ENCODE results near the gene DZIP1.
"Not testable (repeated sequence)": the region's sequence is repeated elsewhere in the genome, so short reads cannot be mapped to it uniquely, and the experiment has no call there.

DZIP1 gene

DNA sequence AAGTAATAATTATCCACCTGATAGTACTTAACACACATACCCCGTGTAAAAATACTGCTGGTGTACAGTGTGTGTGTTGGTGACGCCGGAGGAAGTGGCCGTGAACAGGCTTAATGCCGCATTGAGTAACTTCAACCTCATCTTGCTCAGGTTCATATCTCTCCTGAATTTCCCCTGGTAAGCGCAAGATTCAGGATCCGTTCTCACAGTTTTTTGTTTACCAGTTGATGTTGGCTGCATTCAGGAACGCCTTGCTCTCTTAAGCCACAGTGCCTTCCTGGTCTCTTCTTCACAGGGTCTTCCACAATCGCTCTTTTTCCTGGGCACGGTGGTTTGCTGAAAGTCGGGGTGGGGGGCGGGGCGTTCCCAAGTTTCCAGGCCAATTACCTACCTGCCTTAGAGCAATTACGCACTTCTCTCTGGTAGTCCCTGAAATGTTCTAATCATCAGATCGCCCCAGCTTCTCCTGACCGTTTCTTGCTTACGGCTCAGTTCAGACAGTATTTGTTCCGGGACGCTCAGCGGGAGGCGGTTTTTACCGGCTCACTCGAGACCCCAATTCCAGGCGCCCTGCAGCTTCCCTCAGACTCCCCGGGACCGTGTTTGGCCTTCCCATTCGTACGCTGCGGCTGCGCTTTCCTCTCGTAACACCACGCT, 31.7 kb upstream of the DZIP1 start:
- Histone ChIP-seq H3K4me3 (ENCODE audit: insufficient read depth, low read depth, low read length) (peak overlapping the region; percentile 83), H3K4me1 (ENCODE audit: control insufficient read depth, insufficient read depth, low read length) (no peaks in the 10 kb centered on the region), H3K27ac (ENCODE audit: insufficient read depth, low read depth, low read length, poor library complexity, severe bottlenecking) (peak overlapping the region; percentile 76), H3K9me3 (ENCODE audit: control insufficient read depth, low read length) (no peaks in the 10 kb centered on the region), H3K36me3 (ENCODE audit: control insufficient read depth, insufficient read depth, low read length) (no peaks in the 10 kb centered on the region), H3K27me3 (ENCODE audit: control insufficient read depth, insufficient read depth, low read length, poor library complexity, severe bottlenecking) (peaks cover 7% of the 10 kb centered on the region)
- 1 to 3% methylated on average over 31 to 32 of the region's 32 CpGs for WGBS, 2 experiments

DNA sequence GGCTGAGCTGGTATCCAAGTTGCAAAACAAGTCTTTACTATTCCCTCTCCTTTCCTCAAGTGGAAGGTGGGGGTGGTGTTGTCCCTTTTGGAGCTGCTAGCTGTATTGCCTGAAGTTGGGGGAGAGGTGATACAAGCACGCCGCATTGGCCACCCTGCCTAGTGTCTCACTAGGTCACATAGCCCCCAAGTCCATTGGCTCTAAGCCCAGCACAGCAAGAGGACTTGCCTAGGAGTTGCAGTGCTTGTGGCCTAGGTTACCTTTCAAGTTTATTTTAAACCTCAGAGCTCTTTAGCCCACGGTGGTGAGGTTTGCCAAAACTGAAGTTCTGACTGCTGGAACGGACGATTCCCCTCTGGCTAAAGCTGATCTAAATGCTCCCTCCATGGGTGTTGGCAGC, 27.1 kb upstream of the DZIP1 start:
- no peak overlapping the region for H3K4me3 ChIP-seq (ENCODE audit: insufficient read depth, low read depth, low read length)
- no peaks in the 10 kb centered on the region for H3K27me3 ChIP-seq (ENCODE audit: control insufficient read depth, insufficient read depth, low read length, poor library complexity, severe bottlenecking)
- no peak overlapping the region for H3K27ac ChIP-seq (ENCODE audit: insufficient read depth, low read depth, low read length, poor library complexity, severe bottlenecking)
- 95 to 96% methylated on average over 5 of the region's 5 CpGs for WGBS, 2 experiments
- H3K36me3 ChIP-seq (ENCODE audit: control insufficient read depth, insufficient read depth, low read length), result no peaks in the 10 kb centered on the region
- peaks cover 6% of the 10 kb centered on the region for H3K9me3 ChIP-seq (ENCODE audit: control insufficient read depth, low read length)
- no peaks in the 10 kb centered on the region for H3K4me1 ChIP-seq (ENCODE audit: control insufficient read depth, insufficient read depth, low read length)

DNA sequence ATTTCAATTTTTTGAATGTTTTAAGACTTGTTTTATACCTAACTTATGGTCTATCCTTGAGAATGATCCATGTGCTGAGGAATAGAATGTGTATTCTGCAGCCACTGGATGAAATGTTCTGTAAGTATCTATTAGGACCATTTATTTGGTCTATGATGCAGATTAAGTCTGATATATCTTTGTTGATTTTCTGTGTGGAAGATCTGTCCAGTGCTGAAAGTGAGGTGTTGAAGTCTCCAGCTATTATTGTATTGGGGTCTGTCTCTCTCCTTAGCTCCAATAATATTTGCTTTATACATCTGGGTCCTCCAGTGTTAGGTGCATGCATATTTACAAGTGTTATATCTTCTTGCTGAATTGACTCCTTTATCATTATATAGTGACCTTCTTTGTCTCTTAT, 22.7 kb upstream of the DZIP1 start:
- not testable (repeated sequence) for H3K36me3 ChIP-seq (ENCODE audit: control insufficient read depth, insufficient read depth, low read length); H3K9me3 ChIP-seq (ENCODE audit: control insufficient read depth, low read length); H3K4me1 ChIP-seq (ENCODE audit: control insufficient read depth, insufficient read depth, low read length)

DNA sequence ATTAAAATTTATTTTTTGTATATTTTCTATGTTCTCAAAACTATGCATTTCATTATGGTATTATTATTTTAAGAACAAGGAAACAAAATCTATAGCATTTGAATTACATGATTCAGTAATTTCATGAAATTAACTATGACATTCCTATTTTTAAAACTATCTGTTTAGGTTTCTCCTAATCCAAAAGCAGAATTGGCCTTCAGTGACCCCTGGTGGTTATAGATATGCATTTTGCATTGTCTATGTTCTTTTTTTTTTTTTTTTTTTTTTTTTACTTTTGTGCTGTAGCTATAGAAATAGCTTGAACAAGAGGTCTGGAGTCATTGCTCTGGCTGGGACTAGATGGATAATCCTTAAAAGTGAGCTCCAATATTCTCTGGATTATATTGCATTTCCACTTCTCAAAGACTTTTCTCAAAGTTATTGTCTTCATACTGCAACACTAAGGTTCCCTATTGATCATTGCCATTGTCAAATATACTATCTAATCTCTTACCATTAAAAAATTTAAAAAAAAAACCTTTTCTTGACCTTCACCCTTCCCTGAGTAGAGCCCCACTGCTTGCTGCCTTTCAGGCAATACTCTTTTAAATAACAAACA, 16.6 kb upstream of the DZIP1 start:
- no peak overlapping the region for H3K27ac ChIP-seq (ENCODE audit: insufficient read depth, low read depth, low read length, poor library complexity, severe bottlenecking)
- no peaks in the 10 kb centered on the region for H3K4me1 ChIP-seq (ENCODE audit: control insufficient read depth, insufficient read depth, low read length)
- H3K27me3 ChIP-seq (ENCODE audit: control insufficient read depth, insufficient read depth, low read length, poor library complexity, severe bottlenecking), result no peaks in the 10 kb centered on the region
- no peaks in the 10 kb centered on the region for H3K36me3 ChIP-seq (ENCODE audit: control insufficient read depth, insufficient read depth, low read length)
- no peak overlapping the region for H3K4me3 ChIP-seq (ENCODE audit: insufficient read depth, low read depth, low read length)
- no peaks in the 10 kb centered on the region for H3K9me3 ChIP-seq (ENCODE audit: control insufficient read depth, low read length)

More for the DNA sequence above, 22.7 kb upstream of the DZIP1 start:
- not testable (repeated sequence) for H3K27ac ChIP-seq (ENCODE audit: insufficient read depth, low read depth, low read length, poor library complexity, severe bottlenecking); H3K4me3 ChIP-seq (ENCODE audit: insufficient read depth, low read depth, low read length); H3K27me3 ChIP-seq (ENCODE audit: control insufficient read depth, insufficient read depth, low read length, poor library complexity, severe bottlenecking)

- Histone ChIP-seq H3K36me3 (ENCODE audit: control insufficient read depth, insufficient read depth, low read length) (no peaks in the 10 kb centered on the region), H3K27ac (ENCODE audit: insufficient read depth, low read depth, low read length, poor library complexity, severe bottlenecking) (no peak overlapping the region), H3K9me3 (ENCODE audit: control insufficient read depth, low read length) (no peaks in the 10 kb centered on the region), H3K4me3 (ENCODE audit: insufficient read depth, low read depth, low read length) (no peak overlapping the region), H3K27me3 (ENCODE audit: control insufficient read depth, insufficient read depth, low read length, poor library complexity, severe bottlenecking) (no peaks in the 10 kb centered on the region), H3K4me1 (ENCODE audit: control insufficient read depth, insufficient read depth, low read length) (no peaks in the 10 kb centered on the region)
Observed at GRCh38 chr13:95659500-95659899, 15.0 kb upstream of the DZIP1 start.

GRCh38 chr13:95656386-95657015, 12.0 kb upstream of the DZIP1 start:
- H3K36me3 ChIP-seq (ENCODE audit: control insufficient read depth, insufficient read depth, low read length), result no peaks in the 10 kb centered on the region
- no peak overlapping the region for H3K27ac ChIP-seq (ENCODE audit: insufficient read depth, low read depth, low read length, poor library complexity, severe bottlenecking)
- H3K4me1 ChIP-seq (ENCODE audit: control insufficient read depth, insufficient read depth, low read length), result no peaks in the 10 kb centered on the region
- no peaks in the 10 kb centered on the region for H3K9me3 ChIP-seq (ENCODE audit: control insufficient read depth, low read length)
- H3K27me3 ChIP-seq (ENCODE audit: control insufficient read depth, insufficient read depth, low read length, poor library complexity, severe bottlenecking), result no peaks in the 10 kb centered on the region
- H3K4me3 ChIP-seq (ENCODE audit: insufficient read depth, low read depth, low read length), result no peak overlapping the region
- WGBS, 2 experiments, result 93 to 94% methylated on average over 3 of the region's 3 CpGs

- no peaks in the 10 kb centered on the region for H3K27me3 ChIP-seq (ENCODE audit: control insufficient read depth, insufficient read depth, low read length, poor library complexity, severe bottlenecking)
- no peaks in the 10 kb centered on the region for H3K36me3 ChIP-seq (ENCODE audit: control insufficient read depth, insufficient read depth, low read length)
- 79 to 83% methylated on average over 3 of the region's 3 CpGs for WGBS, 2 experiments
- no peaks in the 10 kb centered on the region for H3K4me1 ChIP-seq (ENCODE audit: control insufficient read depth, insufficient read depth, low read length)
- H3K9me3 ChIP-seq (ENCODE audit: control insufficient read depth, low read length), result no peaks in the 10 kb centered on the region
- no peak overlapping the region for H3K4me3 ChIP-seq (ENCODE audit: insufficient read depth, low read depth, low read length)
- H3K27ac ChIP-seq (ENCODE audit: insufficient read depth, low read depth, low read length, poor library complexity, severe bottlenecking), result no peak overlapping the region
Observed at GRCh38 chr13:95652821-95653220, 8.3 kb upstream of the DZIP1 start.

DNA sequence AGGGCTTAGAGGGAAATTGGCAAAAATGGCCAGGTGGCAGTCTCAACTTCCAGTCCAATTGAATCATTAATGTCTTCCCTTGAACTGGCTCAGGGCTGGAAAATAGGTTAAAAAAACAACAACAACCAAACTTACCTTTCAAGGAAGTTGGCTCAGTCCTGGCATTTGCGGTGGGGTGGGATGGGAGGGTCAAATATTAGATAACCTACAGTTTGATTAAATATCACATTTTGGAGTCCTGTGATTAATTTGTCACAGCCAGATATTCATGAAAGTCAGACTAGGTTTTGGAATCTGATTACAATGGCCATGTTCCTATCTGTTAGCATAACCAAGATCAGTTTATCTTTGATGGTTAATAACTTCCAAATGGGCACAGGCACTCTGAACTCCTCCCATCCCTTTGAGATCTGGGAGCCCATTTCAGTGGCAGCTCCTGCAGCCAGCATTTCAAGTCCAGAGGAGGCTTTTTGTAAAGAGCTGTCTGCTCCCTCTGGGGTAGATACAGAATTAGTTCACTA, 7.8 kb upstream of the DZIP1 start:
- Histone ChIP-seq H3K27me3 (ENCODE audit: control insufficient read depth, insufficient read depth, low read length, poor library complexity, severe bottlenecking) (no peaks in the 10 kb centered on the region), H3K9me3 (ENCODE audit: control insufficient read depth, low read length) (no peaks in the 10 kb centered on the region), H3K36me3 (ENCODE audit: control insufficient read depth, insufficient read depth, low read length) (no peaks in the 10 kb centered on the region), H3K27ac (ENCODE audit: insufficient read depth, low read depth, low read length, poor library complexity, severe bottlenecking) (no peak overlapping the region), H3K4me1 (ENCODE audit: control insufficient read depth, insufficient read depth, low read length) (no peaks in the 10 kb centered on the region), H3K4me3 (ENCODE audit: insufficient read depth, low read depth, low read length) (no peak overlapping the region)
- WGBS, 2 experiments, result 100% methylated on average over 1 of the region's 1 CpG; no CpG with 5 or more reads in 1 of the 2 experiments

- Histone ChIP-seq H3K9me3 (ENCODE audit: control insufficient read depth, low read length) (no peaks in the 10 kb centered on the region), H3K4me3 (ENCODE audit: insufficient read depth, low read depth, low read length) (no peak overlapping the region), H3K36me3 (ENCODE audit: control insufficient read depth, insufficient read depth, low read length) (no peaks in the 10 kb centered on the region), H3K4me1 (ENCODE audit: control insufficient read depth, insufficient read depth, low read length) (no peaks in the 10 kb centered on the region), H3K27ac (ENCODE audit: insufficient read depth, low read depth, low read length, poor library complexity, severe bottlenecking) (no peak overlapping the region), H3K27me3 (ENCODE audit: control insufficient read depth, insufficient read depth, low read length, poor library complexity, severe bottlenecking) (no peaks in the 10 kb centered on the region)
- 88 to 90% methylated on average over 5 of the region's 5 CpGs for WGBS, 2 experiments
Observed at GRCh38 chr13:95650696-95651095, 6.2 kb upstream of the DZIP1 start.

- Histone ChIP-seq H3K27me3 (ENCODE audit: control insufficient read depth, insufficient read depth, low read length, poor library complexity, severe bottlenecking) (no peaks in the 10 kb centered on the region), H3K36me3 (ENCODE audit: control insufficient read depth, insufficient read depth, low read length) (no peaks in the 10 kb centered on the region), H3K4me1 (ENCODE audit: control insufficient read depth, insufficient read depth, low read length) (peaks cover 11% of the 10 kb centered on the region), H3K4me3 (ENCODE audit: insufficient read depth, low read depth, low read length) (no peak overlapping the region), H3K27ac (ENCODE audit: insufficient read depth, low read depth, low read length, poor library complexity, severe bottlenecking) (no peak overlapping the region), H3K9me3 (ENCODE audit: control insufficient read depth, low read length) (no peaks in the 10 kb centered on the region)
- 89 to 95% methylated on average over 6 of the region's 6 CpGs for WGBS, 2 experiments
Observed at GRCh38 chr13:95647321-95647720, 2.8 kb upstream of the DZIP1 start.

Measured in ectodermal cell (in vitro differentiated cells).